Measurements from ENCODE around the gene ACSF2.

ACSF2 gene

DNA sequence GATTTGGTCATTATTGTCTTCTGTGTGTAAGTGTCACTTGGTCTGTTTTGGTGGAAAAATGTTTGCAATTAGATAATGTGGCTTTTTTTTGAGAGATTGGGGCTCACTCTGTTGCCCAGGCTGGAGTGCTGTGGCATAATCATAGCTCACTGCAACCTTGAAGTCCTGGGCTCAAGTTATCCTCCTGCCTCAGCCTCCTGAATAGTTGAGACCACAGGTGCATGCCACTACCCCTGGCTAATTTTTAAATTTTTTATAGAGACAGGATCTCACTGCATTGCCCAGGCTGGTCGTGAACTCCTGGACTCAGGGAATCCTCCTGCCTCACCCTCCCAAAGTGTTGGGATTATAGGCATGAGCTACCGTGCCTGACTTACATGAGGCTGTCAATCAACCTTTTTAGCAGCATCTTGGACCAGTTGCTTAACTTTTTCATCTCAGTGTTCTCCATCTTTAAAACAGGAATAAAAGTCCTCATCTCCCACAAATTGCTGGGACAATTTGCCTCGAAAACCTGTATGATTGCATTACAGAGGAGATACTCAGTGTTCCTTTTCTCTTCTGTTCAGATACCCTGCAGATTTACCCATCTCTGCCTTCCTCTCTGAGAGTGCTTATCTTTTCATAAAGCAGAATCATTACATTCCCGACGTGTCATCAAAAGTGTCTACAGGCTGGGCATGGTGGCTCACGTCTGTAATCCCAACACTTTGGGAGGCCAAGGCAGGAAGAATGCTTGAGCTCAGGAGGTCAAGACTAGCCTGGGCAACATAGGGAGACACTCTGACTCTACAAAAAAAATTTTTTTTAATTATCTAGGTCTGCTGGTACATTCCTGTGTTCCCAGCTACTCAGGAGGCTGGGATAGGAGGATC lies 19.1 kb downstream of the ACSF2 start:
- TF ChIP-seq, protein P1, sequence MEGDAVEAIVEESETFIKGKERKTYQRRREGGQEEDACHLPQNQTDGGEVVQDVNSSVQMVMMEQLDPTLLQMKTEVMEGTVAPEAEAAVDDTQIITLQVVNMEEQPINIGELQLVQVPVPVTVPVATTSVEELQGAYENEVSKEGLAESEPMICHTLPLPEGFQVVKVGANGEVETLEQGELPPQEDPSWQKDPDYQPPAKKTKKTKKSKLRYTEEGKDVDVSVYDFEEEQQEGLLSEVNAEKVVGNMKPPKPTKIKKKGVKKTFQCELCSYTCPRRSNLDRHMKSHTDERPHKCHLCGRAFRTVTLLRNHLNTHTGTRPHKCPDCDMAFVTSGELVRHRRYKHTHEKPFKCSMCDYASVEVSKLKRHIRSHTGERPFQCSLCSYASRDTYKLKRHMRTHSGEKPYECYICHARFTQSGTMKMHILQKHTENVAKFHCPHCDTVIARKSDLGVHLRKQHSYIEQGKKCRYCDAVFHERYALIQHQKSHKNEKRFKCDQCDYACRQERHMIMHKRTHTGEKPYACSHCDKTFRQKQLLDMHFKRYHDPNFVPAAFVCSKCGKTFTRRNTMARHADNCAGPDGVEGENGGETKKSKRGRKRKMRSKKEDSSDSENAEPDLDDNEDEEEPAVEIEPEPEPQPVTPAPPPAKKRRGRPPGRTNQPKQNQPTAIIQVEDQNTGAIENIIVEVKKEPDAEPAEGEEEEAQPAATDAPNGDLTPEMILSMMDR (IDR thresholded peaks at IDR 0.05) = no peak
- no peak overlapping the region for H3K27ac ChIP-seq
- no peak for DNase-seq (ENCODE audit: low spot score)
- H3K4me3 ChIP-seq = no peak overlapping the region

DNA sequence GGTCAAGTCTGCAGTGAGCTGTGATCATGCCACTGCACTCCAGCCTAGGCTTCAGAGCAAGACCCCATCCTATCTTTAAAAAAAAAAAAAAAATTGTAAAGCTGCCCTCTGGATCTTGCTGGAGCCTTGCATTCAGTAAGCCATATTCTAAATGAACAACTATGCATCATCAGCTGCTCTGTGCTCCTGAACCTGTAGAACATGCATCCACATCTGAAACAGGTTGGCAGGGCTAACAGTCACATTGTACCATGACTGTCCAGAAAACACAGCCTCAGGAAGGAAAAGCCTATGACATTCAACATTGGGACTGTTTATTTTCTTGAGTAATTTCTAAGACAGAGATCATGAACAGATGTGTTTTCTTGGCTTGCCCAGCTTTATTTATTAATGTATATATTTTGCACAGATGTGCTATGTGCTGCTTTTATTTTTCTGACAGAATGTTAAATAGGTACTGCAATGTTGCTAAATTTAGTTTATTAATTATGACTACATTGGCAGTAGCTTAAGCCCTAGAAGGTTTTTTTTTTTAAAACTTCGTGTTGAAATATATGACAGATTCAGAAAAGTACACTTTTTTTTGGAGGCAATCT lies 19.8 kb downstream of the ACSF2 start:
- no peak for DNase-seq (ENCODE audit: low spot score)
- no peak overlapping the region for H3K4me3 ChIP-seq
- TF ChIP-seq, protein P1 (IDR thresholded peaks at IDR 0.05) = no peak
- no peak overlapping the region for H3K27ac ChIP-seq

DNA sequence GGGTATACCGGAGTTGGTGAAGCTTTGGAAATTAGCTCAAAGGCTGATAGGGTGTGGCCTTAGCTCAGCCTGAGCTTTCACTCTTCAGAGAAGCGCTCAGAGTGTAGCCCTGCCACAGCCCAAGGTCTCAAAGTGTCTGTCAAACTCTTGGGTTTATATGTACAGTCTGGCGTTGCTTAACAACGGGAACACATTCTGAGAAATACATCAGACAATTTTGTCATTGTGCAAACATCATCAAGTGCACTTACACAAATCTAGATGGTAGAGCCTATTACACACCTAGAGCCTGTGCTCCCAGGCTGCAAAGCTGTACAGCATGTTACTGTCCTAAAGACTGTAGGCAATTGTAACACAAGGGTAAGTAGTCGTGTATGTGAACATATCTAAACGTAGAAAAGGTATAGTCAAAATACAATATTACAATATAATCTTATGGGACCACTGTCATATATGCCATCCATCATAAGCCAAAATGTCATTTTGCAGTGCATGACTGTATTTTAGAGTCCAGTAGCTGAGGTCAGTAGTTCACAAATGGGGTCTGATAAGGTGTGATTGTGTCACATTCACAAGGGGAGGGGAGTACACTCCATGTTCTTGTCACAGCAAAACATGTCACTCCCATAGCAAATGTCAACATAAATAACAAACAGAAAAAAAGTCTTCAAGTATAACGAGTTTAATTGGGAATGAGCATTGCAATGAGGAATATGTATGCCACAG lies 22.0 kb downstream of the ACSF2 start:
- Histone ChIP-seq H3K27ac (no peak overlapping the region), H3K4me3 (no peak overlapping the region)
- no peak for DNase-seq (ENCODE audit: low spot score)
- TF ChIP-seq, protein P1 (IDR thresholded peaks at IDR 0.05) = no peak

DNA sequence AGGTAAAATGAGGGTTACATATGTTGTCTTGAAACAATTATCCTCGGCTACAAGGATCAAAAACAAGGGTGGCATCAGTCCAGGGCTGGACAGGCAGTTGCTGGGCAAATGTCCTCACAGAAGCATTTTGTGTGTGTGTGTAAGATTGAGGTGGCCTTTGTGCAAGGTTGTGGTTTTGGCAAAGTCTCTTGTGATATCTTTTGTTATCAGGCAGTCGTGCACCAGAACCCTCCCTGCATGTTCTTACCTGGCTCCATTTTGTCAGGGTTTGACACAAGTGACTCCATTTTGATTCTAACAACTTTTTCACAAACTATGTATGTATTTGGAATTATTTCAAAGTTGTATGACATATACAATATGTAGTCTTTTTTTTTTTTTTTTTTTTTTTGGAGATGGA lies 22.6 kb downstream of the ACSF2 start:
- TF ChIP-seq, protein P1 (IDR thresholded peaks at IDR 0.05) = no peak
- no peak for DNase-seq (ENCODE audit: low spot score)
- Histone ChIP-seq H3K27ac (no peak overlapping the region), H3K4me3 (no peak overlapping the region)

DNA sequence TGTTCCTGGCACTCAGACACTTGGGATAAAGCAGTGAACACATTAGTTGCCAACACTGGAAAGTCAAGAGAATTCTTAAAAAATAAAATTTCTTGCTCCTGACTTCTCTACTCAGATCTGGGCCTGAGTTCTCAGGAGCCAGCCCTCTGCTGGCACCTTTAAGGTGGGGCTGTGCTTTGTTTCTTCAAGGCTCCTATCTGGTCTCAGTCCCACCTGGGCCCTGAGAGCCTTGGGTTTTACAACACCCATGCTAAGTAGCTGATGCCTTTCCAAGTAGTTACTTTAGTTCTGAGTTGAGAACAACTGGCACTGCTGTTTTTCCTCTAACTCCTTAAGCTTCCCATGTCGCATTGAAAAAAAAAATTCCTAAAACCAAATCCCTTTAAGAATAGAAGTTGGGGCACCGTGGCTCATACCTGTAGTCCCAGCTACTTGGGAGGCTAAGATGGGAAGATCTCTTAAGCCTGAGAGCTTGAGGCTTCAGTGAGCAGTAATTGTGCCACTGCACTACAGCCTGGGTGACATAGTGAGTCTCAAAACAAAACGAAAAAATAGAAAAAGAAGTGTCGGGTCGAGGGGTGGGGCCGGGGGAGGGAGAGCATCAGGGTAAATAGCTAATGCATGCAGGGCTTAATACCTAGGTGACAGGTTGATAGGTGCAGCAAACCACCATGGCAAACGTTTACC lies 26.1 kb downstream of the ACSF2 start:
- no peak overlapping the region for H3K4me3 ChIP-seq
- DNase-seq (ENCODE audit: low spot score) = no peak
- no peak overlapping the region for H3K27ac ChIP-seq
- TF ChIP-seq, protein P1 (IDR thresholded peaks at IDR 0.05) = no peak

DNA sequence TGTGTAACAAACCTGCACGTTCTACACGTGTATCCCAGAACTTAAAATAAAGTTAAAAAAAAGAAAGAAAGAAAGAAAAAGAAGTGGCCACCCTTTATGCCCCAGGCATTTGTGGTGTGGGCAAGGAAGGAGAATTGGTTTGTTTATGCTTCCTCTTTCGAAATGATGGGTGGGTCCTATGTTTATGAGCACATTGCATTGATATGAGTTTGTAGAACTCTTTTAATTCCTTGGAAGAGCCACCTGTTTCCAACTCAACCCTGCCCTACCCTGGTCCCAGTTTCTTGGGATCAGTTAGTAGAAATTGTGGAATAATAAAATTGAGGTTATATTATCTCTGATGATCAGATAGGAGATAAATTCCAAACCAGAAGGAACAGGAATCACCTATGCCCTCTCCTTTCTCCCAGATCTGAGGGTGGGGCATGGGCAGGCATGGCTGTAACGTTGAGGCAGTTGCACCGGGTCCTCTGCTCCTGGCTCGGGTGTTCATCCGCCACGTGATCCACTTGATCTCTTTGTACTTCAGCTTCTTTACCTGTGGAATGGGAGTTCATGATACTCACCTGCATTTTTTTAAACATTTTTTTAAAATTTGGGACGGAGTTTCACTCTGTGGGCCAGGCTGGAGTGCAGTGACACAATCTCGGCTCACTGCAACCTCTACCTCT lies 26.7 kb downstream of the ACSF2 start:
- DNase-seq (ENCODE audit: low spot score) = no peak
- no peak overlapping the region for H3K4me3 ChIP-seq
- H3K27ac ChIP-seq = no peak overlapping the region
- TF ChIP-seq, protein P1 (IDR thresholded peaks at IDR 0.05) = no peak

All from coronary artery (tissue), 2 donors.